CD4-positive, alpha-beta T cell treated with Interleukin-15 for 1 hour (primary cell): Measurements from ENCODE around the gene UFSP1.
A peak's percentile ranks its signal among the peaks of the same experiment; 100 is the strongest.
"Not testable (repeated sequence)": the region's sequence is repeated elsewhere in the genome, so short reads cannot be mapped to it uniquely, and the experiment has no call there.

Experiments used
- DNase-seq: peaks from one replicate; pipeline ENCODE4 v3.0.0-alpha.2; 2020

UFSP1 gene

GRCh38 chr7:100888988-100889750 lies at the start of gene UFSP1:
Gene UFSP1 (minus strand): TSS chr7:100889715. CDS start chr7:100889271, 444 bp downstream.
- DNase-seq: no peak

GRCh38 chr7:100936167-100936566 lies 46.7 kb upstream of the UFSP1 start:
- not testable (repeated sequence) for DNase-seq

GRCh38 chr7:100935381-100935780 lies 45.9 kb upstream of the UFSP1 start:
- DNase-seq: not testable (repeated sequence)

GRCh38 chr7:100933734-100934133 lies 44.2 kb upstream of the UFSP1 start:
- no peak for DNase-seq

- DNase-seq: no peak
Observed at GRCh38 chr7:100929808-100930174, 40.3 kb upstream of the UFSP1 start.

GRCh38 chr7:100923616-100924015 lies 34.1 kb upstream of the UFSP1 start:
- DNase-seq: not testable (repeated sequence)

GRCh38 chr7:100921039-100921438 lies 31.5 kb upstream of the UFSP1 start:
- DNase-seq: no peak

- not testable (repeated sequence) for DNase-seq
Observed at GRCh38 chr7:100919779-100920437, 30.4 kb upstream of the UFSP1 start.

GRCh38 chr7:100919335-100919734 lies 29.8 kb upstream of the UFSP1 start:
- DNase-seq: not testable (repeated sequence)

GRCh38 chr7:100914879-100915447 lies 25.4 kb upstream of the UFSP1 start:
- peak; percentile 59 for DNase-seq

GRCh38 chr7:100914208-100914878 lies 24.8 kb upstream of the UFSP1 start:
- no peak for DNase-seq

- DNase-seq: no peak
Observed at GRCh38 chr7:100911484-100911883, 22.0 kb upstream of the UFSP1 start.

- peak; percentile 55 for DNase-seq
Observed at GRCh38 chr7:100910443-100910842, 20.9 kb upstream of the UFSP1 start.

GRCh38 chr7:100908512-100908911 lies 19.0 kb upstream of the UFSP1 start:
- DNase-seq: no peak

- DNase-seq: no peak
Observed at GRCh38 chr7:100902638-100903037, 13.1 kb upstream of the UFSP1 start.

GRCh38 chr7:100901921-100902332 lies 12.4 kb upstream of the UFSP1 start:
- no peak for DNase-seq

- DNase-seq: no peak
Observed at GRCh38 chr7:100900978-100901377, 11.5 kb upstream of the UFSP1 start.

- DNase-seq: no peak
Observed at GRCh38 chr7:100899432-100899831, 9.9 kb upstream of the UFSP1 start.

GRCh38 chr7:100897772-100898454 lies 8.4 kb upstream of the UFSP1 start:
- no peak for DNase-seq

GRCh38 chr7:100896732-100897608 lies 7.5 kb upstream of the UFSP1 start:
- DNase-seq: peak; percentile 51

- peak; percentile 52 for DNase-seq
Observed at GRCh38 chr7:100895956-100896731, 6.6 kb upstream of the UFSP1 start.
